HUDEP-2 (cell line): ENCODE results near the gene FARS2.

Experiments
- DNase-seq, 76 experiments: peaks; one replicate each; lab custom pipeline; 2025; ENCODE audit not compliant: unreplicated experiment in 76 of 76; lab: John Stamatoyannopoulos, UW

Gene FARS2

GRCh38 chr6:5457983-5458683 lies 196.8 kb downstream of the FARS2 start:
- DNase-seq = no peak

DNA sequence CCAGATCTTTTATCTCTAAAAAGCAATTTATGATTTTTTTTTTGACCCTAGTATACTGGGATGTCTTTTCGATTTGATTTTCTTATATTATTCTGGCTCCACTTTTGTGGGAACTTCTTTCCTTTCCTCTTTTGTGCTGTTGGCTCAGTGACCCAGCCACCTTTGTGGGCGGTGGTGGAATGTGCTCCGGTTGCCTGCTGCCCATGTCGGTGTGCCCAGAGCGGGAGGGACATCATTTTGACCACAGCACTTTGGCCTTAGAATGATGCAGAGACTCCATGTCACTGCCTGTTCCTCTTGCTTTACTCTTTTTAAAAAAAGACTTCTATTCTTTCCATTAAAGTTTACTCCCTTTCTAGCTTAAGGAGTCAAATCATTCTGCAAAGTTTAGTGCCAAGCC lies 198.0 kb downstream of the FARS2 start:
- DNase-seq = no peak

GRCh38 chr6:5461365-5461764 lies 200.1 kb downstream of the FARS2 start:
- DNase-seq = no peak

DNA sequence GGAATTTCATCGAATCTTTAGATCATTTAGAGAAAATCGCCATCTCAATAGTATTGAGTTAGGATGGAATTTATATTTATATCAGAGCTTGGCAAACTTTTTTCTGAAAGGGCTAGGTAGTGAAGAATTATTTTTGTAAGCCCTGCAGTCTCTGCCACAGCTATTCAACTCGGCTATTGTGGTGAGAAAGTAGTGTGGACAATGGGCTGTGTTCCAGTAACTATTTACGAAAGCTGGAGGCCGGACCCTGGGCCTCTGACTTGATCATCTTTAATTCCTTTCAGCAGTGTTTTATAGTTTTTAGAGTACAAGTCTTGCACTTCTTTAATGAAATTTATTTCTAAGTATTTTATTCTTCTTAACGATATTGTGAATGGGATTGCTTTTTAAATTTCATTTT lies 201.5 kb downstream of the FARS2 start:
- no peak for DNase-seq

- DNase-seq = no peak
Observed at GRCh38 chr6:5463690-5464089, 202.4 kb downstream of the FARS2 start.

GRCh38 chr6:5464099-5464885 lies 203.0 kb downstream of the FARS2 start:
- no peak for DNase-seq

DNA sequence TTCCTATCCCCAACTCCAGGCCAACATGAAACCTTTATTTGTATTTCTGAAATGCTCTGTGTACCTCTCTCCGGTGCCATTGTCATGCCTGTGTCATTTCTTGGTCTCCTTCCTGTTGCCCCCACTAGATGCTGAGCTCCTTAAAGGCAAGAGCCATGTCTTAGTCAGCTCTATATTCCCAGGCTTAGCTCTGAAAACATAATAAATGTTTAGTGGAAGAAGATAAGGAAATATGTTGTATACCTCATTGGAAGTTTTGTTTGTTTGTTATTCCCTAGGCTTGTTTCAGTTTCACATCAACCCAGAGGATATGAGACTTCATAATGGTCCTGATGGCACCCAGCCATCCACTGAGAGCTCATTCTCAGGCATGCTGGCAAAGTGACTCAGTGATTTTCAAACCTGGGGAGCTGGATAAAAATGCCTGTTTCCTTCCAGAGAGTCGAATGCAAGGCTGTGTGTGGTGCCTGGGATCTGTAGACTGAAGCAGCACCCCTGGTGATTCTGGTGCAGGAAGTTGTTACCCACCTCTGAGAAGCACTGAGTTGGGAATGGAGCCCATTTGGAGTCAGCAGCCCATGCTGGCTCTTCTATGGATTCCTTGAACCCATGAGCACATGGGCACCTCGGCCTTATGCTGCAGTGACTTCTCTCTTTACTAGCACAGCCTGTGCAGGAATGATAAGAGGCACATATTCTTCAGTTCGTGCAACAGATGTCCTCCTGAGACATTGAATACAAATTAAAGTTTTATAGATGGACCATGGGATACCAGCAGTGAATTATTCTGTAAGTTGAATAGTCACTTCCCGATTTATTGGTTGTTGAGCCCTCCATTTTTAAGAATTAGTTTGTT lies 205.2 kb downstream of the FARS2 start:
- DNase-seq = peak in 61 of 76 experiments; percentile 10 to 73 (median 48)

- no peak for DNase-seq
Observed at GRCh38 chr6:5468586-5468985, 207.3 kb downstream of the FARS2 start.

DNA sequence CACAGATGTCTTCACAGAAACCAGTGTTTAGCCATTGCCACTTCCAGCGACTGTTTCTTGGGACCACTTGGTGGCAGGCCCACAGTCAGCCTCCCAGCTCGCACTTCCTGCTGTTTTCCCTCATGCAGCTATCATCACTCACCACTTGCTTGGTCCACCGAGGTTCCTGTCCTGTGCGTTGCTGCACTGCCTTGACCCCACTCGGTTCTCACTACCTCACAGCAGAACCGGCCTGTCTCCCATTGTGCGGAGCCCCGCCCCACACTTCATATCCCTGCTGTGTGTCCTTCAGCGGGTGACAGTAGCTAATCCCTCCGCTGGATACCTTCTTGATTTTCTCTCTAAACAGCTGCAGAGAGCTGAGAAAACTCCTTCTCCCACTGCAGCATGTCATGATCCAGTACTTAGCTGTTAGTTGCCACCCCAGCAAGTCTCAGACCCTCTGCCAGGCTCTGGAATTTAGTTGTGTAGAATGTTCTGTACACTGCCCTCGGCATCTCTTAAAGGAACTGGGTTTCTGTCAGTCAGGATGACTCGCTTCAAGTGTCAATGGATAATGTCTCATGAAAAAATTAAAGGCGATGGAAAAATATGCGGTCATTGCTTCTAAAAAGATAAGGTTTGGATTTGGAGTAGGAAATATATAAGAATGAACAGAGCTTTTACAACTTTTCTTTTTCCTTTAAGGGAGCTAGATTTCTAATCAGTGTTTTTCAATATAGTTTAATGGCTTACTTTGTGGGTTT lies 208.0 kb downstream of the FARS2 start:
- no peak for DNase-seq

DNA sequence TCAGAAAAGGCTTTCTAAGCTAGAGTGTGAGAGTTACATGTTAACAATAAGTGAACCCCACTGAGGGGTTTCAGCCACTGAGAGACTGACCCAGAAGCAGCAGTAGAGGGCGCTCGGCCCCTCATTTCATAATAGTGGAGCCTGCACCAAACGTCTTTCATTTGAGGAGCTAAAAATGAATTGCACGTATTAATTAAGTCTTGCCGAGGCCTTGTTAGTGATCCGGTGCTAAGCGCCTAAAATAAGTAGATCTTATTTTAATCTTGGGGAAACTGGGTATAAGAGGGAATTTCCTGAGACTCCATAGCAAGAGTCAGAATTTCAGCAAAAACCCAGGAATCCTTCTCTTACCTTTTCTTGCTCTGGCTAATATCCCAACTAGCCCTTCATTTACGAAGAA lies 209.7 kb downstream of the FARS2 start:
- peak in 48 of 76 experiments; percentile 11 to 71 (median 42) for DNase-seq

DNA sequence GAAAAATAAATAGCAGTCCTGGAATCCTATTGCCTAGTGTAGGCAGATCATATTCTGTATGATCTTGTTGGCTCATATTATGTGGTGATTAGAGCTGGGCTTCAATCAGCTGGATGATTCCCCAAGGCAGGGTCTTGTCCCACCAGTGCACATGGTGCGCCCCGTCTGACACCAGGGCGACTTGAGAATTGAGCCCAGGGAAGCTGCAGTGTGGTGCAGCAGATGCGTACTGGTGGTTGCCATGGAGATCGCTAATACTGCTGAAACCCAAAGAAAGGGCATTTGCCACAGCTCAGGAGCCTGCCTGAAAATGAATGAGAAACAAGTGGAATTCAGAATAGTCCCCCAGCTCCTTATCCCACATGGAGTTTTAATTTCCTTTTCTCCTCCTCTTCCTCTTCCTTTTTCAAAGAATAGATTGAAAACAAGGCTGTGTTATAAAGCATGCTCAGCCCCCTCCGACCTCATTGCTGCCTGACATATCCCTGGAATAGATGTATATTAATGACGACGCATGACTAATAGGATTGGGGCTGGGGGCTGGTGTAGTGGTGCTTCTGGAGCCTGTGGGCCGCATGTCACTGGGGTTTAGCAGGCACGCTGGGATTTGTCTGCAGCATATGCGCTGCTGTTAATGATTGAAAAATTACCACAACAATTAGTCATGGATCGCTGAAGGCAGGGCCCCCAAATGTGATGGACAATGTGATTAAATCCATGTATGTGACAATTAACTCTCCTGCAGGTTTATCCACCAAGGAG lies 210.5 kb downstream of the FARS2 start:
- no peak for DNase-seq

- no peak for DNase-seq
Observed at GRCh38 chr6:5472571-5472970, 211.3 kb downstream of the FARS2 start.

- DNase-seq = no peak
Observed at GRCh38 chr6:5475779-5476178, 214.5 kb downstream of the FARS2 start.

- DNase-seq = no peak
Observed at GRCh38 chr6:5478380-5478779, 217.1 kb downstream of the FARS2 start.

GRCh38 chr6:5481033-5481432 lies 219.7 kb downstream of the FARS2 start:
- DNase-seq = no peak

GRCh38 chr6:5481750-5482149 lies 220.4 kb downstream of the FARS2 start:
- no peak for DNase-seq

DNA sequence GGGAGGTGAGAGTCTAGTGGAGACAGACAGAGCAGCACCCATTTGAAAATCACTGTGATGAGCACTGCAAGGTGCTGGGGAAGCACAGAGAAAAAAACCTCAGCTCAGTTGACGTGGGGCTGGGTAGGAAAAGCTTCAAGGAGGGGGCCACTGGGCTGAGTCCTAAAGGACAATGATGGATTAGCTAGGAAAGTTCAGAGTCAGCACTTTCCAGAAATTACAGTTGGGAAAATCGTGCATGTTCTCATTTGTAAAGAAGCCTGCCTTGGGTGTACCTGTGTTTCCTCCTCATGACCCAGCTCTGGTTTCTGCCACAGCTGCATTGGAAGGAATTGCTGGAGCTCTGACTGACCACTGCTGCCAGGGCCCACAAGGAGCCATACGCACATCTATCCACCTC lies 221.3 kb downstream of the FARS2 start:
- DNase-seq = no peak

- DNase-seq = no peak
Observed at GRCh38 chr6:5484692-5485091, 223.4 kb downstream of the FARS2 start.

GRCh38 chr6:5486214-5486613 lies 224.9 kb downstream of the FARS2 start:
- DNase-seq = no peak

DNA sequence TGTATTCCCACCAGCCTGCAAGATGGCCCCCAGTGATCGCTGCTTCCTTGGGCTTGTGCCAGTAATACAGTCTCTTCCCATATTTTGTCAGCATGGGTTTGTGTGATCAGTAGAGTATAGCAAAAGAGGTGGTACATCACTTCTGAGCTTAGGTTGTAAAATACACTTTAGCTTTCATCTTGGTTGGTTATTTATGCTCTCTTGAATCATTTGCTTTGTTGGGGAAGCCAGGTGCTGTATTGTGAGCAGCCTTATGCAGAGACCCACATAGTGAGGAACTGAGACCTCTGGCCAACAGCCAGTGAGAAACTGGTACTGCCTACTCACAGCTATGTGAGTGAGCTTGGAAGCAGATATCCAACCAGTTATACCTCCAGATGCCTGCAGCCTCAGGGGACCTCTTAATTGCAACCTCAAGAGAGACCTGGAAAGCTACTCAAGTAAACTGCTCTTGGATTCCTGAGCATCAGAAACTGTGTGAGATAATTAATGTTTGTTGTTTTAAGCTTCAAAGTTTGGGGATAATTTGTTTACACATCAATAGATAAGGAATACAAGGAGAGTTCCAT lies 229.3 kb downstream of the FARS2 start:
- DNase-seq = no peak
